ENCODE measurements around the gene ST6GALNAC3. TPM values are rescaled to one million over a fixed set of nuclear protein-coding genes. Genes with fewer than 3 reads are reported as not detected.

The ST6GALNAC3 gene
- total RNA-seq, 1 experiment from 2014 or later: 0.03 TPM

DNA sequence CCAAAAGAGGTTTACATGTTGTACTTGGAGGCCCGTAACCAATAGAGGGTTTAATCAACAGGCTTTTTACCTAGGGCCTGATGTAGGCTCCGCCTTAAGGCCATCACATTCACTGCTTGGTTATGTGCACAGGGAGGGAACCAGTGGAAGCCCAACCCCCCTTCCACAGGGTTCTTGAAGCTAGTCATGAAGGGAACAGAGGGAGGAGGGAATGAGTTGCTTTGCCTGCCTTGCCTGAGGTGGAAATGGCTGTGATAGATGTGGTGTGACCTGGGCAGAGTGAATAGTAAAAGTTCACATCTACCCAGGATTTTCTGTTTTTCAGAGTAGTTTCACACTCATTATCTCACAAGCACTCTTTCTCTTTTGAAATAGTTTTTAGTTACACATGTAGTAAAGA lies 215.1 kb downstream of the ST6GALNAC3 start:
- no TSS peak for BruUV-seq (replicated peaks)
- ATAC-seq (no peak), DNase-seq (ENCODE audit: low read depth, low spot score) (no peak)
- Histone ChIP-seq H3K27me3 (ENCODE audit: control insufficient read depth, insufficient read depth, low read length) (no peaks in the 10 kb centered on the region), H3K36me3 (ENCODE audit: control insufficient read depth, insufficient read depth, low read length) (no peaks in the 10 kb centered on the region), H3K4me3 (ENCODE audit: low read depth in 2 of 2, low read length in 2 of 2) (no peak overlapping the region), H3K9me3 (ENCODE audit: control insufficient read depth, insufficient read depth, low read depth, low read length) (no peaks in the 10 kb centered on the region), H3K27ac (ENCODE audit: low read length) (no peak overlapping the region), H3K4me1 (ENCODE audit: control insufficient read depth, insufficient read depth, low read length) (no peaks in the 10 kb centered on the region)
- CTCF ChIA-PET: no interaction called here
- POLR2A ChIA-PET: no interaction called here
- intact Hi-C loops (cut with micrococcal nuclease; ENCODE audit: unreplicated experiment) (no loop called here), in situ Hi-C loops (cut with HindIII; ENCODE audit: low pct_unique_long_range_greater_than_20kb, low sequenced_read_pairs) (no loop called here)
- TF ChIP-seq POLR2AphosphoS5 (IDR thresholded peaks at IDR 0.05; ENCODE audit: low read depth, low read length): no peak

DNA sequence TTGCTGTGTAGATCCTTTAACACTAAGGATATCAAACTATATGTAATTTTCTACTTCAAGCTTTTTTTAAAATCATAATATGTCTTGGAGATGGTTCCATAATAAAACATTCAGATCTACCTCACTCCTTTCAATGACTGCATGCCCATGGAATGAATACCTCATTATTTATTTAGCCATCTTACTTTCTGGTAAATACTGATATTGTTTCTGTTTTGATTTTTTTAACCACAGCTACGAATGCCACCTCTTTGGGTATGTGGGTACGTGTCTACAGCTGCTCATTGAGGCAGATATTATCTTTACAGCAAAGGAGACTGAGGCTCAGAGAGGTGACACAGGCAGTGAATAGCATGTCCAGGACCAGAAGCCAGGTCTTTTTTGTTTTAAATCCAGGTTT lies 215.7 kb downstream of the ST6GALNAC3 start:
- Histone ChIP-seq H3K4me1 (ENCODE audit: control insufficient read depth, insufficient read depth, low read length) (no peaks in the 10 kb centered on the region), H3K4me3 (ENCODE audit: low read depth in 2 of 2, low read length in 2 of 2) (no peak overlapping the region), H3K27ac (ENCODE audit: low read length) (no peak overlapping the region), H3K36me3 (ENCODE audit: control insufficient read depth, insufficient read depth, low read length) (no peaks in the 10 kb centered on the region), H3K9me3 (ENCODE audit: control insufficient read depth, insufficient read depth, low read depth, low read length) (no peaks in the 10 kb centered on the region), H3K27me3 (ENCODE audit: control insufficient read depth, insufficient read depth, low read length) (no peaks in the 10 kb centered on the region)
- CTCF ChIA-PET: no interaction called here
- POLR2A ChIA-PET: no interaction called here
- intact Hi-C loops (cut with micrococcal nuclease; ENCODE audit: unreplicated experiment): no loop called here
- ATAC-seq (no peak), DNase-seq (ENCODE audit: low read depth, low spot score) (no peak)
- in situ Hi-C loops (cut with HindIII; ENCODE audit: low pct_unique_long_range_greater_than_20kb, low sequenced_read_pairs): no loop called here
- BruUV-seq (replicated peaks): no TSS peak
- TF ChIP-seq TCF7L2 (IDR thresholded peaks at IDR 0.05; ENCODE audit: low read depth, low read length): no peak
- no peak for TF ChIP-seq POLR2AphosphoS5 (IDR thresholded peaks at IDR 0.05; ENCODE audit: low read depth, low read length)
- TF ChIP-seq, protein P1, sequence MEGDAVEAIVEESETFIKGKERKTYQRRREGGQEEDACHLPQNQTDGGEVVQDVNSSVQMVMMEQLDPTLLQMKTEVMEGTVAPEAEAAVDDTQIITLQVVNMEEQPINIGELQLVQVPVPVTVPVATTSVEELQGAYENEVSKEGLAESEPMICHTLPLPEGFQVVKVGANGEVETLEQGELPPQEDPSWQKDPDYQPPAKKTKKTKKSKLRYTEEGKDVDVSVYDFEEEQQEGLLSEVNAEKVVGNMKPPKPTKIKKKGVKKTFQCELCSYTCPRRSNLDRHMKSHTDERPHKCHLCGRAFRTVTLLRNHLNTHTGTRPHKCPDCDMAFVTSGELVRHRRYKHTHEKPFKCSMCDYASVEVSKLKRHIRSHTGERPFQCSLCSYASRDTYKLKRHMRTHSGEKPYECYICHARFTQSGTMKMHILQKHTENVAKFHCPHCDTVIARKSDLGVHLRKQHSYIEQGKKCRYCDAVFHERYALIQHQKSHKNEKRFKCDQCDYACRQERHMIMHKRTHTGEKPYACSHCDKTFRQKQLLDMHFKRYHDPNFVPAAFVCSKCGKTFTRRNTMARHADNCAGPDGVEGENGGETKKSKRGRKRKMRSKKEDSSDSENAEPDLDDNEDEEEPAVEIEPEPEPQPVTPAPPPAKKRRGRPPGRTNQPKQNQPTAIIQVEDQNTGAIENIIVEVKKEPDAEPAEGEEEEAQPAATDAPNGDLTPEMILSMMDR (IDR thresholded peaks at IDR 0.05): no peak
- no peak for TF ChIP-seq SIN3A (IDR thresholded peaks at IDR 0.05; ENCODE audit: borderline replicate concordance, insufficient read depth, low read depth, low read length)
- TF ChIP-seq, protein P2, sequence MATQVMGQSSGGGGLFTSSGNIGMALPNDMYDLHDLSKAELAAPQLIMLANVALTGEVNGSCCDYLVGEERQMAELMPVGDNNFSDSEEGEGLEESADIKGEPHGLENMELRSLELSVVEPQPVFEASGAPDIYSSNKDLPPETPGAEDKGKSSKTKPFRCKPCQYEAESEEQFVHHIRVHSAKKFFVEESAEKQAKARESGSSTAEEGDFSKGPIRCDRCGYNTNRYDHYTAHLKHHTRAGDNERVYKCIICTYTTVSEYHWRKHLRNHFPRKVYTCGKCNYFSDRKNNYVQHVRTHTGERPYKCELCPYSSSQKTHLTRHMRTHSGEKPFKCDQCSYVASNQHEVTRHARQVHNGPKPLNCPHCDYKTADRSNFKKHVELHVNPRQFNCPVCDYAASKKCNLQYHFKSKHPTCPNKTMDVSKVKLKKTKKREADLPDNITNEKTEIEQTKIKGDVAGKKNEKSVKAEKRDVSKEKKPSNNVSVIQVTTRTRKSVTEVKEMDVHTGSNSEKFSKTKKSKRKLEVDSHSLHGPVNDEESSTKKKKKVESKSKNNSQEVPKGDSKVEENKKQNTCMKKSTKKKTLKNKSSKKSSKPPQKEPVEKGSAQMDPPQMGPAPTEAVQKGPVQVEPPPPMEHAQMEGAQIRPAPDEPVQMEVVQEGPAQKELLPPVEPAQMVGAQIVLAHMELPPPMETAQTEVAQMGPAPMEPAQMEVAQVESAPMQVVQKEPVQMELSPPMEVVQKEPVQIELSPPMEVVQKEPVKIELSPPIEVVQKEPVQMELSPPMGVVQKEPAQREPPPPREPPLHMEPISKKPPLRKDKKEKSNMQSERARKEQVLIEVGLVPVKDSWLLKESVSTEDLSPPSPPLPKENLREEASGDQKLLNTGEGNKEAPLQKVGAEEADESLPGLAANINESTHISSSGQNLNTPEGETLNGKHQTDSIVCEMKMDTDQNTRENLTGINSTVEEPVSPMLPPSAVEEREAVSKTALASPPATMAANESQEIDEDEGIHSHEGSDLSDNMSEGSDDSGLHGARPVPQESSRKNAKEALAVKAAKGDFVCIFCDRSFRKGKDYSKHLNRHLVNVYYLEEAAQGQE (IDR thresholded peaks at IDR 0.05; ENCODE audit: insufficient read depth in 1 of 2, low read depth in 2 of 2, low read length in 1 of 2): no peak

DNA sequence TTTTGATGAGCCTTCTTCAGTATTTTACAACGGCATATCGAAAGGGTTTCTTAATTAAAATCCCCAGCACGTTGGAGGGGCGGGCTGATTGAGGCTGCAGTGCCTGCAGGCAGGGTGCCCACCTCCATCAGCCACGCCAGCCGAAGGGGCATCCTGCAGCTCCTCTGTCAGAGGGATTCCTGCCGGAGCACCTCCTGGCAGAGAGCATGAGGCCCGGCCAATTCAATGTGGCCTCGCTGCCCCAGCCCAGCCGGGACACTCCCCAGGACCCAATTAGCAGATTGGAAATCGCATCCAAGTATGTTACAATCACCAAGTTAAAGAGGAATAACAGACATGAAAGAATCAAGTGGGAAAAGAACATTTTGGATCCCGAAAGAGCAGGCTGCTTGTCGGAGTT lies 216.6 kb downstream of the ST6GALNAC3 start:
- Histone ChIP-seq H3K4me1 (ENCODE audit: control insufficient read depth, insufficient read depth, low read length) (no peaks in the 10 kb centered on the region), H3K36me3 (ENCODE audit: control insufficient read depth, insufficient read depth, low read length) (no peaks in the 10 kb centered on the region), H3K27ac (ENCODE audit: low read length) (no peak overlapping the region), H3K27me3 (ENCODE audit: control insufficient read depth, insufficient read depth, low read length) (no peaks in the 10 kb centered on the region; the same call in 1 of the 2 replicates), H3K4me3 (ENCODE audit: low read depth in 2 of 2, low read length in 2 of 2) (no peak overlapping the region), H3K9me3 (ENCODE audit: control insufficient read depth, insufficient read depth, low read depth, low read length) (no peaks in the 10 kb centered on the region)
- POLR2A ChIA-PET: no interaction called here
- CTCF ChIA-PET: no interaction called here
- ATAC-seq: no peak
- intact Hi-C loops (cut with micrococcal nuclease; ENCODE audit: unreplicated experiment): no loop called here
- TF ChIP-seq, protein P1 (IDR thresholded peaks at IDR 0.05): no peak
- TF ChIP-seq SIN3A (IDR thresholded peaks at IDR 0.05; ENCODE audit: borderline replicate concordance, insufficient read depth, low read depth, low read length): no peak
- no peak for TF ChIP-seq TCF7L2 (IDR thresholded peaks at IDR 0.05; ENCODE audit: low read depth, low read length)
- no peak for TF ChIP-seq POLR2AphosphoS5 (IDR thresholded peaks at IDR 0.05; ENCODE audit: low read depth, low read length)
- TF ChIP-seq, protein P2 (IDR thresholded peaks at IDR 0.05; ENCODE audit: insufficient read depth in 1 of 2, low read depth in 2 of 2, low read length in 1 of 2): no peak
- BruUV-seq (replicated peaks): no TSS peak
- no peak for DNase-seq (ENCODE audit: low read depth, low spot score)
- in situ Hi-C loops (cut with HindIII; ENCODE audit: low pct_unique_long_range_greater_than_20kb, low sequenced_read_pairs): no loop called here
